ENCODE measurements around the gene SMARCA5.

- TF ChIP-seq CTCF (IDR thresholded peaks at IDR 0.05; ENCODE audit: insufficient read depth, low read length) (no peak), POLR2AphosphoS5 (IDR thresholded peaks at IDR 0.05; ENCODE audit: low read depth) (no peak), GABPA (IDR thresholded peaks at IDR 0.05; ENCODE audit: low read depth) (no peak)
Measured at GRCh38 chr4:143538979-143539669, 25.6 kb downstream of the SMARCA5 start.

Data from HL-60 (cell line).